Ishikawa (cell line): ENCODE data around the gene NEURL1.

Experiments used
- CEBPB ChIP-seq: IDR thresholded peaks from 2 replicates; pipeline ENCODE4 v1.6.1; 2012
- CREB1 ChIP-seq: IDR thresholded peaks from 2 replicates; pipeline ENCODE4 v1.6.1; 2012; ENCODE audit warnings: low read depth
- EGR1 ChIP-seq: IDR thresholded peaks from 2 replicates; pipeline ENCODE4 v1.6.1; 2012
- EP300 ChIP-seq: IDR thresholded peaks from 2 replicates; pipeline ENCODE4 v1.6.1; 2012; ENCODE audit warnings: borderline replicate concordance
- FOXM1 ChIP-seq: IDR thresholded peaks from 2 replicates; pipeline ENCODE4 v1.6.1; 2012; ENCODE audit warnings: low read depth, borderline replicate concordance
- NFIC ChIP-seq: IDR thresholded peaks from 2 replicates; pipeline ENCODE4 v1.6.1; 2012
- RAD21 ChIP-seq: IDR thresholded peaks from 2 replicates; pipeline ENCODE4 v1.6.1; 2012; ENCODE audit warnings: low read depth
- TAF1 ChIP-seq: IDR thresholded peaks from 2 replicates; pipeline ENCODE4 v1.6.1; 2012; ENCODE audit warnings: low read depth, mild to moderate bottlenecking
- TCF12 ChIP-seq: IDR thresholded peaks from 2 replicates; pipeline ENCODE4 v1.6.1; 2012; ENCODE audit warnings: low read depth
- TEAD4 ChIP-seq: IDR thresholded peaks from 2 replicates; pipeline ENCODE4 v1.6.1; 2012
- YY1 ChIP-seq: IDR thresholded peaks from 2 replicates; pipeline ENCODE4 v1.6.1; 2012; ENCODE audit warnings: low read depth
- ZBTB7A ChIP-seq: IDR thresholded peaks from 2 replicates; pipeline ENCODE4 v1.6.1; 2012; ENCODE audit warnings: low read depth
- TF ChIP-seq, protein P1 (sequence below): IDR thresholded peaks from 2 replicates; pipeline ENCODE4 v1.6.1; 2012; ENCODE audit warnings: low read depth, mild to moderate bottlenecking
- TF ChIP-seq, protein P2 (sequence below): IDR thresholded peaks from 2 replicates; pipeline ENCODE4 v1.6.1; 2012
- TF ChIP-seq, protein P3 (sequence below): IDR thresholded peaks from 2 replicates; pipeline ENCODE4 v1.6.1; 2012

Gene NEURL1

DNA sequence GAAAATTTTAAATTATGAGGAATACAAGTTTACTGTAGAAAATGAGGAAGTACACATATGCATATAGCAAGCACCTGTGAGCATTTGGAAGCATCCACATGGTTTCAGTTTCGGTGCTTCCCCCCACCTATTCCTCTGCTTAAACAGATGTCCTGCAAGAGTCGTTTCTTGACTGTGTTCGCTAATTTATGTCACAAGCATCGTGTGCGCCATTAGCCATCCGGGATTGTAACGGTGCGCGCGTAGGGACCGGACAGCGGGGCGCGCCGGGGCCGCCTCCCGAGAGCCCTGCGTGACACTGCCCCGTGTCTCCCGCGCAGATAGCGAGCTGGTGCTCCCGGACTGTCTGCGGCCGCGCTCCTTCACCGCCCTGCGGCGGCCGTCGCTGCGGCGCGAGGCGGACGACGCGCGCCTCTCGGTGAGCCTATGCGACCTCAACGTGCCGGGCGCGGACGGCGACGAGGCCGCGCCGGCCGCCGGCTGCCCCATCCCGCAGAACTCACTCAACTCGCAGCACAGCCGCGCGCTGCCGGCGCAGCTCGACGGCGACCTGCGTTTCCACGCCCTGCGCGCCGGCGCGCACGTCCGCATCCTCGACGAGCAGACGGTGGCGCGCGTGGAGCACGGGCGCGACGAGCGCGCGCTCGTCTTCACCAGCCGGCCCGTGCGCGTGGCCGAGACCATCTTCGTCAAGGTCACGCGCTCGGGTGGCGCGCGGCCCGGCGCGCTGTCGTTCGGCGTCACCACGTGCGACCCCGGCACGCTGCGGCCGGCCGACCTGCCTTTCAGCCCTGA lies 90.9 kb downstream of the NEURL1 start:
- TF ChIP-seq TEAD4 (no peak), YY1 (no peak), RAD21 (no peak), CEBPB (no peak), NFIC (no peak)
- TF ChIP-seq, protein P1, sequence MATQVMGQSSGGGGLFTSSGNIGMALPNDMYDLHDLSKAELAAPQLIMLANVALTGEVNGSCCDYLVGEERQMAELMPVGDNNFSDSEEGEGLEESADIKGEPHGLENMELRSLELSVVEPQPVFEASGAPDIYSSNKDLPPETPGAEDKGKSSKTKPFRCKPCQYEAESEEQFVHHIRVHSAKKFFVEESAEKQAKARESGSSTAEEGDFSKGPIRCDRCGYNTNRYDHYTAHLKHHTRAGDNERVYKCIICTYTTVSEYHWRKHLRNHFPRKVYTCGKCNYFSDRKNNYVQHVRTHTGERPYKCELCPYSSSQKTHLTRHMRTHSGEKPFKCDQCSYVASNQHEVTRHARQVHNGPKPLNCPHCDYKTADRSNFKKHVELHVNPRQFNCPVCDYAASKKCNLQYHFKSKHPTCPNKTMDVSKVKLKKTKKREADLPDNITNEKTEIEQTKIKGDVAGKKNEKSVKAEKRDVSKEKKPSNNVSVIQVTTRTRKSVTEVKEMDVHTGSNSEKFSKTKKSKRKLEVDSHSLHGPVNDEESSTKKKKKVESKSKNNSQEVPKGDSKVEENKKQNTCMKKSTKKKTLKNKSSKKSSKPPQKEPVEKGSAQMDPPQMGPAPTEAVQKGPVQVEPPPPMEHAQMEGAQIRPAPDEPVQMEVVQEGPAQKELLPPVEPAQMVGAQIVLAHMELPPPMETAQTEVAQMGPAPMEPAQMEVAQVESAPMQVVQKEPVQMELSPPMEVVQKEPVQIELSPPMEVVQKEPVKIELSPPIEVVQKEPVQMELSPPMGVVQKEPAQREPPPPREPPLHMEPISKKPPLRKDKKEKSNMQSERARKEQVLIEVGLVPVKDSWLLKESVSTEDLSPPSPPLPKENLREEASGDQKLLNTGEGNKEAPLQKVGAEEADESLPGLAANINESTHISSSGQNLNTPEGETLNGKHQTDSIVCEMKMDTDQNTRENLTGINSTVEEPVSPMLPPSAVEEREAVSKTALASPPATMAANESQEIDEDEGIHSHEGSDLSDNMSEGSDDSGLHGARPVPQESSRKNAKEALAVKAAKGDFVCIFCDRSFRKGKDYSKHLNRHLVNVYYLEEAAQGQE: no peak

DNA sequence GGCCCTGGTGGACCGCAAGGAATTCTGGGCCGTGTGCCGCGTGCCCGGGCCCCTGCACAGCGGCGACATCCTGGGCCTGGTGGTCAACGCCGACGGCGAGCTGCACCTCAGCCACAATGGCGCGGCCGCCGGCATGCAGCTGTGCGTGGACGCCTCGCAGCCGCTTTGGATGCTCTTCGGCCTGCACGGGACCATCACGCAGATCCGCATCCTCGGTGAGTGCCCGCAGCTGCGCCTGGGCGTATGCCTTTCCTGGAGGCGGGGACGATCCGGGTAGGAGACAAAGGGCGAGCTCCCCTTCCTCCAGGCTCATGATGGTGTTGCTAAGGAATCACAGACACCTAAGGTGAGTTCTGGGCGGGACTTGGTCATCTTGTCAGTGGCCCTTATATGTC lies 91.5 kb downstream of the NEURL1 start:
- TF ChIP-seq, protein P2, sequence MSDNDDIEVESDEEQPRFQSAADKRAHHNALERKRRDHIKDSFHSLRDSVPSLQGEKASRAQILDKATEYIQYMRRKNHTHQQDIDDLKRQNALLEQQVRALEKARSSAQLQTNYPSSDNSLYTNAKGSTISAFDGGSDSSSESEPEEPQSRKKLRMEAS: no peak
- TF ChIP-seq YY1: no peak
- no peak for TF ChIP-seq TAF1
- TF ChIP-seq FOXM1: no peak
- TF ChIP-seq EGR1: no peak
- TF ChIP-seq, protein P3, sequence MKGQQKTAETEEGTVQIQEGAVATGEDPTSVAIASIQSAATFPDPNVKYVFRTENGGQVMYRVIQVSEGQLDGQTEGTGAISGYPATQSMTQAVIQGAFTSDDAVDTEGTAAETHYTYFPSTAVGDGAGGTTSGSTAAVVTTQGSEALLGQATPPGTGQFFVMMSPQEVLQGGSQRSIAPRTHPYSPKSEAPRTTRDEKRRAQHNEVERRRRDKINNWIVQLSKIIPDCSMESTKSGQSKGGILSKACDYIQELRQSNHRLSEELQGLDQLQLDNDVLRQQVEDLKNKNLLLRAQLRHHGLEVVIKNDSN: no peak
- TF ChIP-seq, protein P1: no peak
- TF ChIP-seq CREB1: no peak
- no peak for TF ChIP-seq NFIC
- TF ChIP-seq EP300: no peak
- TF ChIP-seq TEAD4: no peak
- TF ChIP-seq TCF12: no peak

DNA sequence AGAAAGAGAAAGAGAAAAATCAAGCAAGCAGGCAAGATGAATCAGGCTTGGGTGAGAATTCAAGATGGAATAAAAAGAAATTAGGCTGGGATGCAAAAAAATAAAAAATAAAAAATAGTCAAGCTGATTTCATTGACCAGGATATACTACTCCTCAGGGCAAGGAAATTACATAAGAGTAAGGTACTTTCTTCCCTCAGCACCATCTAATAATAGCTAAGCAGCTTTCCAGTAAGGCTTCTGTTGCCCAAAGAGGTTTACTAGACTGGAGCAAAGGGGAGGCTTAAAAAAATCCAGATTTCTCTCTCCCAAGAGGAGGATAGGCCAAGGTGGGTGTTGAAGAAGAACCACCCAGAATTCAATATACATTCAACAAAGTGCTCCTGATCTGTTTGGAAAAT lies 93.6 kb downstream of the NEURL1 start:
- TF ChIP-seq CEBPB: no peak
- TF ChIP-seq, protein P1: no peak
- TF ChIP-seq EP300: no peak
- no peak for TF ChIP-seq RAD21
- TF ChIP-seq, protein P3: no peak
- TF ChIP-seq TCF12: no peak
- no peak for TF ChIP-seq NFIC
- TF ChIP-seq ZBTB7A: no peak
- TF ChIP-seq, protein P2: no peak
- TF ChIP-seq EGR1: no peak
- no peak for TF ChIP-seq FOXM1

DNA sequence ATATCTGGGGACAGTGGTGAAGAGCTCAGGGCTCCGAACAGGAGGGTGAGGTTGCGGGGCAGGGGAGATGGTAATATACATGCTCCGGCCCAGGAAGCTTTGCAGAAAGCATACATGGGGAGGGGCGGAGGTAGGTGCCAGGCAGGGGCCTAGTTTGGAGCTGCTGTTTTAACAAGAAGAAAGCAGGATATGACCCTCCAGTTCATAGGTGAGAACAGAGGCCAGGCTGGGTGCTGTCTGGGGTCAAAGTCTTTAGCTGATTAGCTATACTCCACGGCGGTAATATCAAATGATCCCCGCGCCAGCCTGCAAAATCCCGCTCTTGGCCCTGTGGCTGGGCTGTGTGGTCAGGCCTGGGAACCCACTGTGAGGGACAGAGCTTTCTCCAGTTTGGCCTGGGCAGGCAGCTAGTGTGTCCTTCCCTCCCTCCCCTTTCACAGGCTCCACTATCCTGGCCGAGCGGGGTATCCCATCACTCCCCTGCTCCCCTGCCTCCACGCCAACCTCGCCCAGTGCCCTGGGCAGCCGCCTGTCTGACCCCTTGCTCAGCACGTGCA lies 95.6 kb downstream of the NEURL1 start:
- no peak for TF ChIP-seq TCF12
- no peak for TF ChIP-seq RAD21
- TF ChIP-seq, protein P1: no peak
- no peak for TF ChIP-seq CEBPB
- no peak for TF ChIP-seq TAF1
- no peak for TF ChIP-seq YY1
- TF ChIP-seq EP300: no peak
- no peak for TF ChIP-seq NFIC
